Endometrial microvascular endothelial cells (primary cell): ENCODE results near the gene GNS. TPM values are rescaled to one million over a fixed set of nuclear protein-coding genes. Genes with fewer than 3 reads are reported as not detected.
"Not testable (repeated sequence)": the region's sequence is repeated elsewhere in the genome, so short reads cannot be mapped to it uniquely, and the experiment has no call there.

ENCODE experiments used
- in situ Hi-C: cut with HindIII; loops from 2 replicates; pipeline ENCODE4 v1.10.0; 2017; ENCODE audit warnings: low sequenced_read_pairs, low pct_unique_long_range_greater_than_20kb; ENCODE audit errors: inconsistent ontology term
- total RNA-seq: library from RNA; depleted of rRNA; stranded (reverse); fragments of >200 nt; gene quantifications from one replicate; pipeline ENCODE4 v1.2.3, GENCODE V29; 2015; ENCODE audit errors: inconsistent ontology term

The GNS gene
- total RNA-seq, 1 donor from 2014 or later: 220 TPM

- in situ Hi-C loops: no loop called here
Measured at GRCh38 chr12:64707926-64708325, 51.3 kb downstream of the GNS start.

GRCh38 chr12:64707362-64707761 is 51.8 kb downstream of the GNS start:
- in situ Hi-C loops: no loop called here

- in situ Hi-C loops: no loop called here
Measured at GRCh38 chr12:64706857-64707256, 52.3 kb downstream of the GNS start.

- in situ Hi-C loops: no loop called here
Measured at GRCh38 chr12:64706306-64706705, 52.9 kb downstream of the GNS start.

- in situ Hi-C loops: no loop called here
Measured at GRCh38 chr12:64701283-64701682, 57.9 kb downstream of the GNS start.

- in situ Hi-C loops: no loop called here
Measured at GRCh38 chr12:64700532-64700931, 58.7 kb downstream of the GNS start.

DNA sequence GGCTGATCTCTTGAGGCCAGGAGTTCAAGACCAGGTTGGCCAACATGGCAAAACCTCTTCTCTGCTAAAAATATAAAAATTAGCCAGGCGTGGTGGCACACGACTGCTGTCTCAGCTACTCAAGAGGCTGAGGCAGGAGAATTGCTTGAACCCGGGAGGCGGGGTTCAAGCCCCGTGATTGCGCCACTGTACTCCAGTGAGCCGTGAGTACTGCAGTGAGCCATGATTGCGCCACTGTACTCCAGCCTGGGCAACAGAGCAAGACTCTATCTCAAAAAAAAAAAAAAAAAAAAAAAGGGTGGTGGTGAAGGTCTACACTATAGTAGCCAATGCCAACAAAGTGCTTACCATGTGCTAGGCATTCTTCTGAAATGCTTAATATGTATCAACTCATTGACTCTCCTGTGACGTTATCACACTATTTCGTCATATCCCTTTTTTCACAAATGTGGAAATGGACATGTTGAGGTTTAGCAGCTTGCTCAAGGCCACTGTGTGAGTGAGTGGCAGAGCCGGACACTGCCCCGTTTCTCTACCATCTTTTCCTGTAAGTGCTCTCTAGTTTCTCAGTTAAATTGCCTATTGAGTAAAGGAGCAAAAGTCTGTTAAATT is 59.6 kb downstream of the GNS start:
- in situ Hi-C loops: no loop called here

DNA sequence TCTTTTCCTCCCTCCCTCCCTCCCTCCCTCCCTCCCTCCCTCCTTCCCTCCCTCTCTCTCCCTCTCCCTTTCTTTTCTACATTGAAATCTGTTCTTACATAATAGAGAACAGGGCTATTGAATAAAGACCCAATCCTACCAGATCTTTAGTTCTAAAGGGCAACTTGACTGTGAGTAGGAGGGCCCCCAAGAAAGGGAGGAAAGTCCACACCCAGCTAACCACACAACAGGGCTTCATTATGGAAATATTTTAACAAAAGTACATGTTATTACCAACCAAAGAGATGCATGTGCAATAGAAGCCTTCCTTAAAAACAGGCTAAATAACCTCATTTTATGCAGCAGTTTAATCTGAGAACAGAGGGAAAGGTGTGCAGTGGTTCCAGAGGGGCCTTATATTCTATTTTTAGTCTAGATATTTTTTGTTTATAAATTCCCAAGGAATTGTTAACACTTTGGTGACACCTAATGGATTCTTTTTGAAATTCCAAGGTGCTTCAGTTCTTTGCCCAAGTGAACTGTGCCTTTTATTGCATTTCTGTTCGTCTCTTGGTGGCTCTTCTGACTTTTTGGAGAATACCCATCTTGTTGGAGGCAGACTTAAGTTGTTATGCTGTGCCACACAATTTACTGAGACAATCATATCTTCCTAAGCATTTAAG is 63.0 kb downstream of the GNS start:
- in situ Hi-C loops: no loop called here

GRCh38 chr12:64695550-64695949 is 63.7 kb downstream of the GNS start:
- in situ Hi-C loops: no loop called here

DNA sequence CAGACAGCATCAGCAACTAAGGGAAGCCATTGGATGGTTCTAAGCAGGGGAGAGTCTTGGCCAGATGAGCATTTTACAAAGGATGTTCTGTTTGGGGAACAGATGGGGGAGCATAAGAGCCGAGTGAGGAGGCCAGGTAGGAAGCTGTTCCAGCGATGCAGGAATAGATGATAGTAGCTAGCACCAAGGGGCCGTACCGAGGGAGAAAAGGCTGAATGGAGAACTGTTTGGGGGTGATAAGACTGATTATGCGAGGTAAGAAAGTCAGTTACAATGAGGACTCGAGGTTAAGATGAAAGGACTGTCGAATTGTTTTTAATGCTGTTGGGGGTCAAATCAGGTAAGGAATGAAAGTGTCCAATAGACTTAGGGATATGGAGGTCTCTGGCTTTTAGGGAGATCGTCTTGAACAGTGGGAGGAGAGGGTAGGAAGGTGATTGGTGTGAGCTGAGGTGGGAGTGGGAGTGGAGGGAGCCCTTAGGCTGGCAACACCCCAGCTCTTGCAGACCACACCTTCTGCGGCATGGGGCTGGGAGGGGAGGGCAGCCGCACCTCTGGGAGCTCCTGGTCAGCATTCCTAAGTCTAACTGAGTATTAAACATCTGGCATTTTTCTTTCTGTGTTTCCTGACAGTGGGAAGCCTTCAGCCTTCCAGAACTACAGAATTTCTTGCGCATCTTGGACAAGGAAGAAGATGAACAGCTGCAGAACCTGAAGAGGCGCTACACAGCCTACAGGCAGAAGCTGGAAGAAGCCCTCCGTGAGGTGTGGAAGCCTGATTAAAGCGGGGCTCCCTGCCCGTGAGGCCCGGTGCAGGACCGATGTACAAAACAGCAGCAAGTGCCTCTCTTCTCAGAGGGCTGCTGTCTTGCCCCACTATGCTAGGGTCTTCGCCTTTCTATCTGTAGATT is 64.8 kb downstream of the GNS start:
- in situ Hi-C loops: no loop called here

GRCh38 chr12:64691795-64692583 is 67.2 kb downstream of the GNS start:
- in situ Hi-C loops: no loop called here

DNA sequence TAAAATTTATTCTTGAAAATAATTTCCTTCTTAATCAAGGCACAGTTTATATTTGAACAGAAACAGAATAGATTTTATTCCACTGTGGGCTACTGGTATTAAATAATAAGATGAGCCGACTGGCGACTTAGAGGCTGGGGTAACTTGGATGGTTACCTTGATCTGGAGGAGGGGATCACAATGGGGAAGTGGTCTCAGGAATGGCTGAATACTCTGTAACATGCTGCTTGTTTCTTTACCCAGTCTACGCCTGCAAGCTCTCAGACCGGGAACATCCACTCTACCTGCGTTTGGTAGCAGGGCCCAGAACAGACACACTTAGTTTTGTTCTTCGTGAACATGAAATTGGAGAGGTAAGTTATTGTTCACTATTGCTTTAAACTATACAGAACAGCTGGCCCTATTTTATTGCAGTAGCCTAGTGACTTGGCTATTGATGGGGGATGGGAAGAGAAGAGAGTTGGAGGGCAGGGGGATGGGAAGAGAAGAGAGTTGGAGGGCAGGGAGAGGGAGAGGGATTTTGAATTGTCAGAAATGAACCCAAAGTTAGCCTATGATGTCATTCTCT is 67.9 kb downstream of the GNS start:
- in situ Hi-C loops: no loop called here

- in situ Hi-C loops: not testable (repeated sequence)
Measured at GRCh38 chr12:64690236-64690635, 69.0 kb downstream of the GNS start.

DNA sequence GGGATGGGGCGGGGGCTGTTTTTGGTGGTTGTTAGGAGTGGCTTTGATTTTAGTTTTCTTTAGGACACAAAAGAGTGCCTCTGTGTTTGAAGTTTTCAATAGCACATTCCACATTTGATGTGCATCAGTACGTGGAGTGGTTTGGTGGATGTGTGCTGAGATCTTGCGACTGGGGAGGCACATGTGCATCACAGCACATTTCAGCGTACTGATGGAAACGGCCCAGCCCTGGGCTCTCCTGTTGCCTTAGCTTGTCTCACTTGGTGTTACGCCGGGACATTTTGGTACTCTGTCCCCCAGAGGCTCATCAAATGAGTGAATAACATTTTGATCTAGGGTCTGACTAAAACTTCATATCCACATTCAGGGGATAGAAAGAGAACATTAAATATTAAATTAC is 70.5 kb downstream of the GNS start:
- in situ Hi-C loops: no loop called here

GRCh38 chr12:64688219-64688618 is 71.0 kb downstream of the GNS start:
- in situ Hi-C loops: no loop called here

DNA sequence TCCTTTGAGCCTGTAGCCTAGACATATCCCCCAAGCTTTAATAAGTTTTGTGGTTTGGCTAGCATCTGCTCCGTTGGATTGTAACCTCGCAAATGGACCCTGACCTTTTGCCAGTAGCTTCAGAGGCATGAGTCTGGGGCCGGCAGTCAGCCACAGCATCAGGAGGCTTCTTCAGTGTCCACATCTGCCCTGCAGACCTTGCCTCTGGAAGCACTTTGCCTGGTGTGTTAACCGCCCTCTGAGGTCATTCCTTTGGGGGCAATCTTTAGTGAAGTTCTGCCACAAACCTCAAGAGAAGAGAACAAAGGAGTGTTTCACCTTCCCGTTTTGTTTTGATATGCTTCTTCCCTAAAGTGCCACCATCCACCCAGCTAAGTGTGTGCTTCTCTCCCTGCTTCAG is 71.4 kb downstream of the GNS start:
- in situ Hi-C loops: no loop called here

GRCh38 chr12:64685605-64686004 is 73.6 kb downstream of the GNS start:
- in situ Hi-C loops: no loop called here

DNA sequence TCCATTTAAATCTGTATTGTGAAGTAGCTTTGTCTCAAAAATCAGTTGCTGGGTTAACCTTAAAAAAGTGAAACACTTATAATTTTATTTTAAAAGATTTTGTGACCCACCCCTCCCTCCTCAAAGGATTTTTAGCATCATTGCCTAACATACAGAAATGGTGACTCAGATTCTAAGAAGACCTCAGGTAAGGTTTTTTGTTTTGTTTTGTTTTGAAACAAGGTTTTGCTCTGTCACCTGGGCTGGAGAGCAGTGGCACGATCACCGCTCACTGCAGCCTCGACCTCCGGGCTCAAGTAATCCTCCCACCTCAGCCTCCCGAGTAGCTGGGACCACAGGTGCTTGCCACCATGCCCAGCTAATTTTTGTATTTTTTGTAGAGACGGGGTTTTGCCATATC is 74.2 kb downstream of the GNS start:
- in situ Hi-C loops: no loop called here
